Activated CD4-positive, alpha-beta T cell treated with anti-CD3 and anti-CD28 coated beads, Interleukin-2, amount 10 ng/mL, durations not matched to agents 7 days and 5 days (primary cell): ENCODE results near the gene SDR42E2. TPM values are rescaled to one million over a fixed set of nuclear protein-coding genes. Genes with fewer than 3 reads are reported as not detected.
"Not testable (repeated sequence)": the region's sequence is repeated elsewhere in the genome, so short reads cannot be mapped to it uniquely, and the experiment has no call there.

ENCODE experiments used
- CTCF ChIA-PET: fragments of 350-600 bp; sonication (Branson Sonifier 250); formaldehyde crosslinking; loops from one replicate; lab custom pipeline; 2021; ENCODE audit warnings: antibody characterized with exemption; lab: Charles Lee
- POLR2A ChIA-PET: fragments of 350-600 bp; sonication (Branson Sonifier 250); formaldehyde crosslinking; loops from one replicate; lab custom pipeline; 2021; ENCODE audit warnings: antibody characterized with exemption; lab: Charles Lee
- DNase-seq: peaks from one replicate; pipeline ENCODE4 v3.0.0-alpha.2; 2020
- H3K27ac Mint-ChIP-seq: one replicate; pipeline ENCODE4 v1.8.0; 2021; ENCODE audit warnings: mild to moderate bottlenecking, moderate library complexity, mixed read lengths
- H3K27me3 Mint-ChIP-seq: one replicate; pipeline ENCODE4 v1.8.0; 2021; ENCODE audit warnings: mixed read lengths
- H3K36me3 Mint-ChIP-seq: one replicate; pipeline ENCODE4 v1.8.0; 2021; ENCODE audit warnings: low read depth, mixed read lengths
- H3K4me1 Mint-ChIP-seq: one replicate; pipeline ENCODE4 v1.8.0; 2021; ENCODE audit warnings: mixed read lengths
- H3K4me3 Mint-ChIP-seq: one replicate; pipeline ENCODE4 v1.8.0; 2021; ENCODE audit warnings: mild to moderate bottlenecking, moderate library complexity, mixed read lengths
- H3K9me3 Mint-ChIP-seq: one replicate; pipeline ENCODE4 v1.8.0; 2021; ENCODE audit warnings: mixed read lengths
- total RNA-seq, 2 experiments: library from RNA; stranded (reverse); gene quantifications; one replicate each; pipeline ENCODE4 v1.2.3, GENCODE V29; 2021

Gene SDR42E2
- total RNA-seq, 2 experiments from 2014 or later: 0.22 TPM; not detected in 1

DNA sequence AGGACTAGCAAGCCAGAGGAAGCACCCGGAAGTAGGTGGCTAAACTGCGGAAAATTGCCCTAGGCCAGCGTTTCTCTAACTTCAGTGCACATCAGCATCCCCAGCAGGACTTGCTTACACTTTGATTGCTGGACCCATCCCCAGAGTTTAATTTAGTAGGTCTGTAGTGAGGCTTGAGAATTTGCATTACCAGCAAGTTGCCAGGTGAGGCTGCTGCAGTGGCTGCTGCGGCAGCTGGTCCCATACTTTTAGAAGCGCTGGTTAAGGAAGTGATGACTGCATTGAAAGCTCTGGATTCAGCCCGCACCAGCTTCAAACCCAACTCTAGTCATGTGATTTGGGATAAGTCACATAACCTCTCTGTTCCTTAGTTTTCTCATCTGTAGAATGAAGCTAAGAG lies 48.0 kb downstream of the SDR42E2 start:
- Mint-ChIP-seq H3K27ac (no peak overlapping the region), H3K36me3 (peaks cover 20% of the 10 kb centered on the region), H3K9me3 (no peaks in the 10 kb centered on the region), H3K4me1 (peaks cover 31% of the 10 kb centered on the region), H3K4me3 (no peak overlapping the region), H3K27me3 (no peaks in the 10 kb centered on the region)
- POLR2A ChIA-PET: no interaction called here
- DNase-seq: no peak
- CTCF ChIA-PET: interaction anchor here (0.9 to 1.9 kb wide), 7 partner anchors 9 to 90 kb away, joined by 3 to 6 read pairs (median 4); no protein-coding TSS in a partner anchor

DNA sequence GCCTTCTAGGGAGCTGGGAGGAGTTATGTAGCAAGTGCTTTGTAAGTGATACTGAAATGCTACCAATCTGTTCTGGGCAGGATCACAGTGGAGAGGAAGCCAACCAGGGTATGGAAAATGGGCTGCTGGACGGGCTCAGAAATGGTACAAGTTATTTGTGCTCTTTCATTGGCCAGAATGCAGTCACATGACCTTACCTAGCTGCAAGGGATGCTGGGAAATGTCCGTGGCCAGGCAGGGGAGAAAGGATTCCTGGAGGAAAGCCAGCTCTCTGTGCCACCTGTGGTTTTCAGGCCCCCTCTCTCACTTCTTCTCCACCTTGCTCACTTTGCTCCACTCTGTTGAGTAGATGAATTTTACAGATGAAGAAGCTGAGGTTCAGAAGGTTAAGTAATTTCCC lies 48.5 kb downstream of the SDR42E2 start:
- no peak for DNase-seq
- ChIA-PET CTCF (interaction anchor here (0.9 to 1.9 kb wide), 5 partner anchors 9 to 89 kb away, joined by 3 to 6 read pairs (median 4); no protein-coding TSS in a partner anchor), POLR2A (no interaction called here)
- Mint-ChIP-seq H3K9me3 (no peaks in the 10 kb centered on the region), H3K4me3 (no peak overlapping the region), H3K27me3 (no peaks in the 10 kb centered on the region), H3K36me3 (peaks cover 21% of the 10 kb centered on the region), H3K4me1 (peaks cover 25% of the 10 kb centered on the region), H3K27ac (no peak overlapping the region)

DNA sequence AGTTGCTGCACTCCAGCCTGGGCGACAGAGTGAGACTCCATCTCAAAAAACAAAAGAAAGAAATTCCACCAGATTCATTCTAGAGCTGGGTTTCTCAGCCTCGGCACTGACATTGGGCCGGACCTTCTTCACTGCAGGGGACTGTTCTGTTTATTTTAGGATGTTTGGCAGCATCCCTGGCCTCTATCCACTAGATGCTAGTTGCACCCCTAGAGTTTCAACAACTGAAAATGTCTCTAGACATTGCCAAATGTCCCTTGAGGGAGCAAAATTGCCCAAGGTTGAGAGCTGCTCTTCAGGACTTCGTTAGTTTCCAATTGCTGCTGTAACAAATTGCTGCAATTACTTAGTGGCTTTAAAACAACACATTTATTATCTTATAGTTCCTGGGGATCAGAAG lies 50.9 kb downstream of the SDR42E2 start:
- Mint-ChIP-seq H3K4me1 (peaks cover 20% of the 10 kb centered on the region), H3K36me3 (peaks cover 18% of the 10 kb centered on the region), H3K9me3 (no peaks in the 10 kb centered on the region), H3K4me3 (no peak overlapping the region), H3K27ac (no peak overlapping the region), H3K27me3 (no peaks in the 10 kb centered on the region)
- DNase-seq: no peak
- POLR2A ChIA-PET: no interaction called here
- CTCF ChIA-PET: no interaction called here

DNA sequence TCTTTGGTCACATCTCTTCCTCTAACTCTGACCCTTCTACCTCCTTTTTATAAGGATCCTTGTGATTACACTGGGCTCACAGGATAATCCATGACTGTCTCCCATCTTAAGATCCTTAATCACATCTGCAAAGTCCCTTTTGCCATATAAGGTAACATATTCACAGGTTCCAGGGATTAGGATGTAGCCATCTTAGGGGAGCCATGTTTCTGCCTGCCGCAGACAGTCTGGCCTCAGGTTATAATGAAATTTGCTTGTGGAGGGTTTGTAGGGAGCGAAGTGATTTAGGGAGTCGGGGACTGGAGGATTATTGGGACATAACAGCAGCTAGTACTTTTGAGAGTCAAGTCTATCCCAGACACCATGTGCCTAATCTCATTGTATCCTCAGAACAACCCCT lies 51.5 kb downstream of the SDR42E2 start:
- POLR2A ChIA-PET: no interaction called here
- no peak overlapping the region for H3K4me3 Mint-ChIP-seq
- H3K9me3 Mint-ChIP-seq: no peaks in the 10 kb centered on the region
- H3K4me1 Mint-ChIP-seq: peaks cover 16% of the 10 kb centered on the region
- H3K27me3 Mint-ChIP-seq: no peaks in the 10 kb centered on the region
- H3K36me3 Mint-ChIP-seq: peaks cover 18% of the 10 kb centered on the region
- CTCF ChIA-PET: no interaction called here
- peak overlapping the region; percentile 16 for H3K27ac Mint-ChIP-seq
- DNase-seq: no peak

DNA sequence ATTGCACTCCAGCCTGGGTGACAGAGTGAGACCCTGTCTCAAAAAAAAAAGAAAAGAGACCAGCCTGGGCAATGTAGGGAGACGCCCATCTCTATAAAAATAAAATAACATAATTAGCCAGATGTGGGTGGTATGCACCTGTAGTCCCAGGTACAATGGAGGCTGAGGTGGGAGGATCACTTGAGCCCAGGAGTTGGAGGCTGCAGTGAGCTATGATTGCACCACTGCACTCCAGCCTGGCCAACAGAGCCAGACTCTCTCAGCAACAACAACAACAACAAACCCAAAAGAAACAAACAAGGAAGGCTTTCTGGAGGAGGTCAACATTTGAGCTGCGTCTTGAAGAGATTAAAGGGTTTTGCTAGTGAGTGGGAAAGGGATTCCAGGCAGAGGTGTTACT lies 52.1 kb downstream of the SDR42E2 start:
- Mint-ChIP-seq H3K27ac (no peak overlapping the region), H3K36me3 (peaks cover 18% of the 10 kb centered on the region), H3K4me1 (peaks cover 12% of the 10 kb centered on the region), H3K4me3 (no peak overlapping the region), H3K9me3 (no peaks in the 10 kb centered on the region), H3K27me3 (no peaks in the 10 kb centered on the region)
- no peak for DNase-seq
- POLR2A ChIA-PET: no interaction called here
- CTCF ChIA-PET: interaction anchor here (0.6 kb wide), 1 partner anchor 9 kb away, joined by 3 read pairs; no protein-coding TSS in a partner anchor

DNA sequence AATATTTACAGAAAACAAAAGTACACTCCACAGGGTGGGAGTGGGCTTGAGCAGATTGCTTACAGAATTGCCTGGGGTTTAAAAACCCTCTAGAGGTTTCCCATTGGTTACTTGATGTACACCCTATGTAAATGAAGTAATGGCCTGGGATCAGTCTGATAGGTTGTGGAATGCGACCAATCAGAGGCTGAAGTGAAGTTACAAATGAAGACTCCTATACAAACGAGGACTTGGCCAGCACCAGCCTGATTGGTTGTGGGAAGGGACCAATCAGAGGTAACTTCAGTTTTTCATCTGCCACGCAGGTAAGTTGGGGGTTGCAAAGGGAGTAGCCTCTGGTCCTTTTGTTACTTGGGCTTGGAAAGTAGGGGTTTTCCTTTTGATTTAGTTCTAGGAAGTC lies 52.6 kb downstream of the SDR42E2 start:
- Mint-ChIP-seq H3K36me3 (peaks cover 18% of the 10 kb centered on the region), H3K27me3 (no peaks in the 10 kb centered on the region), H3K4me1 (peaks cover 11% of the 10 kb centered on the region), H3K4me3 (no peak overlapping the region), H3K27ac (no peak overlapping the region), H3K9me3 (no peaks in the 10 kb centered on the region)
- DNase-seq: no peak
- CTCF ChIA-PET: no interaction called here
- POLR2A ChIA-PET: no interaction called here

DNA sequence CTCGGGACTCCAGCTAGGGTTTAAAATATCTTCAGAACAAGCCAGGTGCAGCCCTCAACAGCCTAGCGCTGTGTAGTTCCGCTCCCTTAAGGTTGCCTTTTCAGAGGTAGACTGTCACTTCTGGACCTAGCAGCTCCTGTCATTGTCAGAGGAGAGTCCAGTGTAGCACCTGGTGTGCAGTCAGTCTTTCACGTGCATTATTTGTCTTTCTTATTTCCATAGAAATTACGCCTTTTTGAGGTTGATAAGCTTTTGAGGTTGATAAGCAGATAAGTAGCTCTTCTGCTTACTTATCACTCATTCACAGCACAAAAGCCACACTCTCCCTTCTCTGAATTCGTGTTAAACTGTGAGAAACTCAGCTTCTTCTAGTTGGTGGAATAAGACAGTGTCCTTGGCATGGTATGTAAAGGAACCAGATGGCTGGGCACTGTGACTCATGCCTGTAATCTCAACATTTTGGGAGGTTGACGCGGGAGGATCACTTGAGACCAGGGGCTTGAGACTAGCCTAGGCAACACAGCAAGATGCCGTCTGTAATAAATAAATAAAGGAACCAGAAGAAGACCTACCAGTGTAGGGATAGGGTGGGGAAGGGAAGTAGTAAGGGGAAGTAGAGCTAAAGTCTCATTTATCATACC lies 54.0 kb downstream of the SDR42E2 start:
- DNase-seq: no peak
- POLR2A ChIA-PET: no interaction called here
- CTCF ChIA-PET: interaction anchor here (0.9 to 1.5 kb wide), 4 partner anchors 18 to 81 kb away, joined by 3 to 8 read pairs (median 3); partner anchors contain the start of gene POLR3E
- Mint-ChIP-seq H3K27me3 (no peaks in the 10 kb centered on the region), H3K9me3 (no peaks in the 10 kb centered on the region), H3K4me3 (no peak overlapping the region), H3K4me1 (peaks cover 11% of the 10 kb centered on the region), H3K27ac (peak overlapping the region; percentile 1), H3K36me3 (peaks cover 9% of the 10 kb centered on the region)

DNA sequence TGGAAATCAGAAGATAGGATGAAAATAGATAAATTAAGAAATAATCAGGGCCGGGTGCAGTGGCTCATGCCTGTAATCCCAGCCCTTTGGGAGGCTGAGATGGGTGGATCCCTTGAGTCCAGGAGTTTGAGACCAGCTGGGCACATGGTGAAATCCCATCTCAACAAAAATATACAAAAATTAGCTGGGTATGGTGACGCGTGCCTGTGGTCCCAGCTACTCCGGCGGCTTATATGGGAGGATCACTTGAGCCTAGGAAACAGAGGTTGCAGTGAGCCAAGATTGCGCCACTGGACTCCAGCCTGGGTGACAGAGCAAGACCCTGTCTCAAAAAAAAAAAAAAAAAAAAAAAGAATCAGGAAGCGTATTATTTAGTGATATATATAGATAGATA lies 54.5 kb downstream of the SDR42E2 start:
- H3K27me3 Mint-ChIP-seq, H3K36me3 Mint-ChIP-seq, H3K9me3 Mint-ChIP-seq, DNase-seq, H3K4me3 Mint-ChIP-seq, H3K27ac Mint-ChIP-seq, POLR2A ChIA-PET: not testable (repeated sequence)
- CTCF ChIA-PET: interaction anchor here (1.4 to 1.5 kb wide), 2 partner anchors 17 to 80 kb away, joined by 3 to 8 read pairs; partner anchors contain the start of gene POLR3E
- peaks cover 11% of the 10 kb centered on the region for H3K4me1 Mint-ChIP-seq

DNA sequence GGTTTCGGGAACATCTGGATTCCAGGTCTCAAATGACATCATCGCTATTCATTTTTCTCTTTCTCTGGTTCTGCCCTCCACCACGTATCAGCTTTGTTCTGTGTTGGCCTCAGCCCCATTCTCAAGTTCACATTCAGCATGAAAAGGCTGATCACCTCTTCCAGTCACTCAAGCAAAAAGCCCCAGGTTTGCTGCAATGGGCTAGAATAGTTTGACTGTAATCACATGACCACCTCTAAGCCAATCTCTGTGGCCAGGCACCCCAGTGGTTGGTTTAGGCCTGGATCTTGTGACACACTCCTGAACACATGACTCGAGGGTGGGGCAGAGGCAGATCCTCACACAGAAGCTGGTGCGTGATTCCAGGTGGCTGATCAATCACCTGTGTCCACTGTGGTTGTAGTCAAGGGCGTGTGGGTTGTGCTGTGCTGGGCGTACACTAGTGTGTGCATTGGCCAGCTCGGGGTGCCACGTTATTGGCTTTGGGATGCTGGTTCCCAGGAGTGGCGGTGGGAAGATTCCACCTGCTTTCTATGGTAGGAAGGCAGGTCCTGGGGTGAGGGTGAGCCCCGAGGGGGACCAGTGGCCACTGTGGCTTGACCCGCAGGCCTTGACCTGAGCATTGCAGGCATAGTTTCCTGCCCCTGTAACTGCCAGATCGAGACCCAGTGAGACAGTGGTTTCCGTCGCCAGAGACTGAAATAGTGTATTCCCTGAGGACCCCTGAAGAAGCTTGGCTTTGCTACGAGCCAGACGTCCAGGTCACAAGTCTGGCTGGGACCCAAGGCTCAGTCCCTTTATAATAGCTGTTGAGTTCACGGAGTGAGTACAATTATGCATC lies 55.8 kb downstream of the SDR42E2 start:
- Mint-ChIP-seq H3K4me3 (no peak overlapping the region), H3K4me1 (peaks cover 10% of the 10 kb centered on the region), H3K36me3 (peaks cover 6% of the 10 kb centered on the region), H3K27me3 (no peaks in the 10 kb centered on the region), H3K27ac (peak overlapping the region; percentile 31), H3K9me3 (no peaks in the 10 kb centered on the region)
- no peak for DNase-seq
- CTCF ChIA-PET: interaction anchor here (0.9 to 2.5 kb wide), 4 partner anchors 10 to 21 kb away, joined by 3 to 9 read pairs (median 4); partner anchors contain the start of gene EEF2K
- POLR2A ChIA-PET: no interaction called here

DNA sequence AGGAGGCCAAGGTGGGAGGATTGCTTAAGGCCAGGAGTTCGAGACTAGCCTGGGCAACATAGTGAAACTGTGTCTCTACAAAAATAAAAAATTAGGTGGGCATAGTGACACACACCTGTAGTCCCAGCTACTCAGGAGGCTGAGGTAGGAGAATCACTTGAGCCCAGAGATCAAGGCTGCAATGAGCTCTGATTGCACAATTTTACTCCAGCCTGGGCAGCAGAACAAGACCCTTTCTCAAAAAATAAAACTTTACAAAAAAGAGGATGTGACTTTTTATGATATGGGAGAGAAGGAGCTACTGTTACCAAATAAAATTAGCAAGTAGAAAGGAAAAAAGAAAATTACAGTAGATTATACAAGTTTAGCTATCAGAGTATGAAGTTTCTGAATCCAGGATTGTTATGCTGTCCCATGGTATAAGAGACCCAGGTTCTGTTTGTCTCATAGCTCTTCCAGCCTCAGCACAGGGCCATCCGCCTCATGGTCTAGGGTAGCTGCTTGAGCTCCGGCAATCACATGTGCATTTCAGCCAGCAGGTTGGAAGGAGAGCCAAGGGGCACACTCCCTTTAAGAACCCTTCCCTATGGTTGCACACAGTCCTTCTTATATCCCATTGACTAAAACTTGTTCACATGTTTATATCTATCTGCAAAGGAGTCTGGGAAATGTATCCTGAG lies 57.2 kb downstream of the SDR42E2 start:
- Mint-ChIP-seq H3K4me1 (peaks cover 7% of the 10 kb centered on the region), H3K27me3 (no peaks in the 10 kb centered on the region), H3K9me3 (no peaks in the 10 kb centered on the region), H3K36me3 (peaks cover 6% of the 10 kb centered on the region), H3K27ac (peak overlapping the region; percentile 31), H3K4me3 (no peak overlapping the region)
- CTCF ChIA-PET: interaction anchor here (0.6 to 2.5 kb wide), 9 partner anchors 9 to 947 kb away, joined by 3 to 9 read pairs (median 3); partner anchors contain the start of gene EEF2K
- DNase-seq: no peak
- POLR2A ChIA-PET: interaction anchor here (0.6 kb wide), 1 partner anchor 52 kb away, joined by 3 read pairs; no protein-coding TSS in a partner anchor

DNA sequence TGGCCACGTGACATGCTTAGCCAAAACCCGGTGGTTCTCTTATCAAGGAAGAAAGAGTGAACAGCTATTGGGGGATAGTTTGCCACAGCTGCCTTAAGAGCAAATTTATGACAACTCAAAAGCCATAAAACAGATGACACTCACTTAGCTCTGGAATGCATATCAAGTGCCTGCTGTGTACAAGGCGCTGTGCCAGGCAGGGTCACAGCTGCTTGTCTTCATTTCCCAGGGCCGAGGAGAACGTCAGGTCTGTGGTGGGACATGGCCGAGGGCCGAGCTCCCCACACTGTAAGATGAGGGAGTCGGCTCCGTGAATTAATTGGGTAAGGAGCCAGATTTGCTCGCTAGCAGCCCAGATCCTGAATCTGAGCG lies 57.7 kb downstream of the SDR42E2 start:
- H3K4me3 Mint-ChIP-seq: no peak overlapping the region
- DNase-seq: no peak
- CTCF ChIA-PET: interaction anchor here (0.7 to 2.5 kb wide), 7 partner anchors 10 to 432 kb away, joined by 3 to 9 read pairs (median 3); partner anchors contain the start of gene EEF2K
- H3K9me3 Mint-ChIP-seq: no peaks in the 10 kb centered on the region
- H3K4me1 Mint-ChIP-seq: peaks cover 7% of the 10 kb centered on the region
- H3K27me3 Mint-ChIP-seq: no peaks in the 10 kb centered on the region
- no peak overlapping the region for H3K27ac Mint-ChIP-seq
- POLR2A ChIA-PET: no interaction called here
- peaks cover 5% of the 10 kb centered on the region for H3K36me3 Mint-ChIP-seq

DNA sequence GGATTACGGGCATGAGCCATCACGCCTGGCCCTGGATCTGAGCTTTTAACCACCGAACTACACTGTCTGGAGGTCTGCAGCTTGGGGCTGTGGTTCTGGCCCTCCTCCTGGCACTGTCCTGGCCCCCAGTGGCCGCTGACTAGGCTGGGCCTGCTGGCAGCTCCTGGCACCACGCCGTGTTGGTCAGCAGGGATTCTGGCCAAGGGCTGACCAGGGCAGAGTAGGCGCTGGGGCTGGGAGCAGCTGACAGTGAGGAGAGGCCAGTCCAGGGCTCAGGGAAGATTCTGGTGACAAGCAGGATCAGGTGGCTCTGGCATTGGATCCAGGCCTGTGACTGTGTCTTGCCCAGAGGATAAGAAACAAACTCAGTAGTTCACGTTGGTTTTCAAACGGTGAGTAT lies 58.4 kb downstream of the SDR42E2 start:
- ChIA-PET CTCF (interaction anchor here (1.6 to 2.5 kb wide), 2 partner anchors 13 to 15 kb away, joined by 7 to 9 read pairs; no protein-coding TSS in a partner anchor), POLR2A (no interaction called here)
- no peaks in the 10 kb centered on the region for H3K9me3 Mint-ChIP-seq
- no peak overlapping the region for H3K4me3 Mint-ChIP-seq
- H3K36me3 Mint-ChIP-seq: peaks cover 4% of the 10 kb centered on the region
- no peak for DNase-seq
- H3K27ac Mint-ChIP-seq: no peak overlapping the region
- no peaks in the 10 kb centered on the region for H3K27me3 Mint-ChIP-seq
- H3K4me1 Mint-ChIP-seq: peaks cover 5% of the 10 kb centered on the region
